GM12878 (cell line): ENCODE results near the gene HLA-DRA. TPM values are rescaled to one million over a fixed set of nuclear protein-coding genes. Genes with fewer than 3 reads are reported as not detected.

Experiments used
- BCL11A ChIP-seq: IDR thresholded peaks from 2 replicates; pipeline ENCODE4 v1.6.1; 2011; ENCODE audit warnings: low read depth, low read length
- BRCA1 ChIP-seq: IDR thresholded peaks from 2 replicates; pipeline ENCODE4 v1.6.1; 2011; ENCODE audit warnings: low read depth, low read length, improper control_type of control experiment
- EZH2 ChIP-seq: IDR thresholded peaks from 2 replicates; pipeline ENCODE4 v1.6.1; 2012; ENCODE audit warnings: low read depth, mild to moderate bottlenecking, control low read depth, inconsistent platforms, low read length, borderline replicate concordance; ENCODE audit not compliant: control insufficient read depth
- GABPA ChIP-seq: IDR thresholded peaks from 2 replicates; pipeline ENCODE4 v1.6.1; 2014; ENCODE audit warnings: antibody characterized with exemption, low read depth, mild to moderate bottlenecking, inconsistent platforms
- HDAC2 ChIP-seq: fragments of 200-600 bp; sonication (generic); IDR thresholded peaks from 2 replicates; pipeline ENCODE4 v1.6.1; 2017
- MLLT1 ChIP-seq: fragments of 450-650 bp; IDR thresholded peaks from 2 replicates; pipeline ENCODE4 v1.6.1; 2016; ENCODE audit warnings: mild to moderate bottlenecking
- MTA2 ChIP-seq: fragments of 450-650 bp; IDR thresholded peaks from 2 replicates; pipeline ENCODE4 v1.6.1; 2016; ENCODE audit warnings: low read depth, mild to moderate bottlenecking, moderate library complexity
- MTA3 ChIP-seq: IDR thresholded peaks from 2 replicates; pipeline ENCODE4 v1.6.1; 2012; ENCODE audit warnings: low read length, inconsistent platforms, borderline replicate concordance
- PAX5 ChIP-seq: IDR thresholded peaks from 2 replicates; pipeline ENCODE4 v1.6.1; 2011; ENCODE audit warnings: low read depth, low read length, borderline replicate concordance
- PBX3 ChIP-seq: IDR thresholded peaks from 2 replicates; pipeline ENCODE4 v1.6.1; 2011; ENCODE audit warnings: mild to moderate bottlenecking, low read depth, low read length, moderate library complexity; ENCODE audit not compliant: insufficient replicate concordance
- POU2F2 ChIP-seq: IDR thresholded peaks from 3 replicates; pipeline ENCODE4 v1.6.1; 2011; ENCODE audit warnings: low read depth, mild to moderate bottlenecking, low read length, borderline replicate concordance
- PRDM15 ChIP-seq: fragments of 450-650 bp; formaldehyde crosslinking; IDR thresholded peaks from 2 replicates; pipeline ENCODE4 v1.4.0; 2020; ENCODE audit warnings: mild to moderate bottlenecking, moderate library complexity
- RB1 ChIP-seq: fragments of 450-650 bp; formaldehyde crosslinking; IDR thresholded peaks from 2 replicates; pipeline ENCODE4 v1.6.1; 2017; ENCODE audit warnings: mild to moderate bottlenecking, borderline replicate concordance
- SUZ12 ChIP-seq: fragments of 200-600 bp; sonication (generic); IDR thresholded peaks from one replicate; pipeline ENCODE4 v1.6.1; 2018; ENCODE audit warnings: antibody characterized with exemption, mild to moderate bottlenecking; ENCODE audit not compliant: unreplicated experiment
- TCF12 ChIP-seq: IDR thresholded peaks from 2 replicates; pipeline ENCODE4 v1.6.1; 2011; ENCODE audit warnings: low read depth, mild to moderate bottlenecking, low read length
- ZBED1 ChIP-seq: IDR thresholded peaks from 2 replicates; pipeline ENCODE4 v1.6.1; 2016; ENCODE audit warnings: borderline replicate concordance
- polyA plus RNA-seq, 11 experiments: library from polyadenylated mRNA; depleted of rRNA in 4 of 11; unstranded in 6 of 11; stranded (reverse) in 5 of 11; fragments of >200 nt; fragmentation: Nextera tagmentation in 4 of 11; fragmentation: Illumina TruSeq in 1 of 11; extraction: Ambion mirVana in 4 of 11; extraction: Trizol in 1 of 11; gene quantifications; 1 replicate in 1 of 11; 2 replicates in 10 of 11; pipeline versions ENCODE4 v1.2.1 to v1.2.3, GENCODE V29; 2011 to 2016; ENCODE audit warnings: inconsistent platforms in 2 of 11, missing spikeins in 2 of 11, low read depth in 1 of 11
- total RNA-seq, 4 experiments: library from RNA; depleted of rRNA in 3 of 4; stranded (reverse); fragments of >200 nt in 3 of 4; fragmentation: Illumina TruSeq in 1 of 4; extraction: Trizol in 1 of 4; gene quantifications; 2 replicates each; pipeline versions ENCODE4 v1.2.1 to v1.2.3, GENCODE V29; 2013 to 2021
- TF ChIP-seq, protein P1 (sequence below): IDR thresholded peaks from 2 replicates; pipeline ENCODE4 v1.6.1; 2012; ENCODE audit warnings: low read depth, low read length, improper control_type of control experiment
- TF ChIP-seq, protein P2 (sequence below): fragments of 450-650 bp; IDR thresholded peaks from 2 replicates; pipeline ENCODE4 v1.6.1; 2017; ENCODE audit warnings: mild to moderate bottlenecking, moderate library complexity

Gene HLA-DRA
- total and polyA plus RNA-seq, 10 of the 15 experiments (the other 5 are each of a cell fraction or from before 2014, with no cell fraction given) = 2,040 to 7,093 (median 2,859) TPM

- TF ChIP-seq MLLT1 (0 out of 2 replicates have a peak, but pooled peaks have one; percentile 29), MTA2 (no peak), TCF12 (no peak), GABPA (no peak), PAX5 (no peak), SUZ12 (no peak), RB1 (peak; percentile 80; the same call in 1 of the 2 replicates), HDAC2 (no peak), EZH2 (no peak), PRDM15 (CRISPR knock-in tag) (no peak), POU2F2 (no peak), ZBED1 (no peak), MTA3 (no peak), PBX3 (no peak), BCL11A (no peak), BRCA1 (no peak)
- TF ChIP-seq, protein P1, sequence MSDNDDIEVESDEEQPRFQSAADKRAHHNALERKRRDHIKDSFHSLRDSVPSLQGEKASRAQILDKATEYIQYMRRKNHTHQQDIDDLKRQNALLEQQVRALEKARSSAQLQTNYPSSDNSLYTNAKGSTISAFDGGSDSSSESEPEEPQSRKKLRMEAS = no peak
- TF ChIP-seq, protein P2, sequence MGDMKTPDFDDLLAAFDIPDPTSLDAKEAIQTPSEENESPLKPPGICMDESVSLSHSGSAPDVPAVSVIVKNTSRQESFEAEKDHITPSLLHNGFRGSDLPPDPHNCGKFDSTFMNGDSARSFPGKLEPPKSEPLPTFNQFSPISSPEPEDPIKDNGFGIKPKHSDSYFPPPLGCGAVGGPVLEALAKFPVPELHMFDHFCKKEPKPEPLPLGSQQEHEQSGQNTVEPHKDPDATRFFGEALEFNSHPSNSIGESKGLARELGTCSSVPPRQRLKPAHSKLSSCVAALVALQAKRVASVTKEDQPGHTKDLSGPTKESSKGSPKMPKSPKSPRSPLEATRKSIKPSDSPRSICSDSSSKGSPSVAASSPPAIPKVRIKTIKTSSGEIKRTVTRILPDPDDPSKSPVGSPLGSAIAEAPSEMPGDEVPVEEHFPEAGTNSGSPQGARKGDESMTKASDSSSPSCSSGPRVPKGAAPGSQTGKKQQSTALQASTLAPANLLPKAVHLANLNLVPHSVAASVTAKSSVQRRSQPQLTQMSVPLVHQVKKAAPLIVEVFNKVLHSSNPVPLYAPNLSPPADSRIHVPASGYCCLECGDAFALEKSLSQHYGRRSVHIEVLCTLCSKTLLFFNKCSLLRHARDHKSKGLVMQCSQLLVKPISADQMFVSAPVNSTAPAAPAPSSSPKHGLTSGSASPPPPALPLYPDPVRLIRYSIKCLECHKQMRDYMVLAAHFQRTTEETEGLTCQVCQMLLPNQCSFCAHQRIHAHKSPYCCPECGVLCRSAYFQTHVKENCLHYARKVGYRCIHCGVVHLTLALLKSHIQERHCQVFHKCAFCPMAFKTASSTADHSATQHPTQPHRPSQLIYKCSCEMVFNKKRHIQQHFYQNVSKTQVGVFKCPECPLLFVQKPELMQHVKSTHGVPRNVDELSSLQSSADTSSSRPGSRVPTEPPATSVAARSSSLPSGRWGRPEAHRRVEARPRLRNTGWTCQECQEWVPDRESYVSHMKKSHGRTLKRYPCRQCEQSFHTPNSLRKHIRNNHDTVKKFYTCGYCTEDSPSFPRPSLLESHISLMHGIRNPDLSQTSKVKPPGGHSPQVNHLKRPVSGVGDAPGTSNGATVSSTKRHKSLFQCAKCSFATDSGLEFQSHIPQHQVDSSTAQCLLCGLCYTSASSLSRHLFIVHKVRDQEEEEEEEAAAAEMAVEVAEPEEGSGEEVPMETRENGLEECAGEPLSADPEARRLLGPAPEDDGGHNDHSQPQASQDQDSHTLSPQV = peak; percentile 60; the same call in 1 of the 2 replicates
Observed at GRCh38 chr6:32415521-32416019, 24.1 kb upstream of the HLA-DRA start (continued).
